ENCODE results near the gene PDS5A. TPM values are rescaled to one million over a fixed set of nuclear protein-coding genes. Genes with fewer than 3 reads are reported as not detected.
"Not testable (repeated sequence)": the region's sequence is repeated elsewhere in the genome, so short reads cannot be mapped to it uniquely, and the experiment has no call there.

PDS5A gene
- total RNA-seq, 1 donor from 2014 or later: 52.9 TPM

GRCh38 chr4:39922399-39922798, 55.3 kb downstream of the PDS5A start:
- H3K4me1 ChIP-seq: peaks cover 0 to 8% of the 10 kb centered on the region in 2 donors
- no peaks in the 10 kb centered on the region for H3K27me3 ChIP-seq
- no peaks in the 10 kb centered on the region for H3K9me3 ChIP-seq
- H3K36me3 ChIP-seq: peaks cover 14 to 20% of the 10 kb centered on the region in 2 donors
- TF ChIP-seq CTCF (IDR thresholded peaks at IDR 0.05): no peak
- H3K4me3 ChIP-seq: no peak overlapping the region
- no peak for DNase-seq (ENCODE audit: low spot score in 2 of 2)
- intact Hi-C loops (cut with DNase I): no loop called here
- H3K27ac ChIP-seq: no peak overlapping the region

DNA sequence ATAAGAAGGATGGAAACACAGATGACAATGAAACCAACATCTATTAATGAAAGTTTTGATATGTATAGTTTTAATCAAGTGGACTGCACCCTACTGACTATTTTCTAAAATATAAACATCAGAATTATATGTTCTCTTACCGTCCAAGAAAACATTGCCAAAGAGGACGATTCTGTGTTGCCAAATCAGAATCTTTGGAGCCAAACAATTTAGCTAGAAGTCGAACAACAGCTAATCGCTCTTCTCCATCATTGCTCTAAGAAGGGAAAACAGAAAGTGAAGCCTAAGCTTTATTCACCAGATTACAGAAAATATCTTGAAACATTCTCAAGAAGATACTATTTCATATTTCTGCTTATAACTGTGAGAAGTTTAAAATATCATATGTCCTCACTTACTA, 64.2 kb downstream of the PDS5A start:
- no peaks in the 10 kb centered on the region for H3K4me1 ChIP-seq
- no peaks in the 10 kb centered on the region for H3K9me3 ChIP-seq
- H3K4me3 ChIP-seq: no peak overlapping the region
- DNase-seq (ENCODE audit: low spot score in 2 of 2): no peak
- TF ChIP-seq CTCF (IDR thresholded peaks at IDR 0.05): no peak
- H3K27me3 ChIP-seq: no peaks in the 10 kb centered on the region
- intact Hi-C loops (cut with DNase I): no loop called here
- H3K36me3 ChIP-seq: peaks cover 30 to 41% of the 10 kb centered on the region in 2 donors
- H3K27ac ChIP-seq: no peak overlapping the region

DNA sequence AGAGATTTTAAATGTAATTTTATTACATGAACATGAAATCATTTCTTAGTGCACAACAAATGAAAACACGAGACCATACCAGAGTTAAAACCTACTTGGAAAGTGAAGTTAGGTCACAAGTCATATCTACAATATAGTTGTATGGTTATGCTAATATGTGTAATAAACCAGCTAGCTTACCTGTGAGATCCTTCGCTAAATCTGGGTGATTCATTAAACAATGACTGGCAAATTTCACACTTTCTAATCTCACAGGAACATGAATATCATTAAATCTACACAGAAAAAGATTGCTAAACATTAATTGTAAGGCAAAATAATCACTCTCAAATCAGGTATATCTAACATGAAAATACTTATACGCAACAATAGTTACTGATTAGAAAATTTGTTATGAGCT, 67.6 kb downstream of the PDS5A start:
- no peak for DNase-seq (ENCODE audit: low spot score in 2 of 2)
- Histone ChIP-seq H3K9me3 (no peaks in the 10 kb centered on the region), H3K27ac (no peak overlapping the region), H3K27me3 (no peaks in the 10 kb centered on the region), H3K36me3 (peaks cover 14 to 29% of the 10 kb centered on the region in 2 donors), H3K4me3 (no peak overlapping the region), H3K4me1 (no peaks in the 10 kb centered on the region)
- intact Hi-C loops (cut with DNase I): no loop called here
- no peak for TF ChIP-seq CTCF (IDR thresholded peaks at IDR 0.05)

DNA sequence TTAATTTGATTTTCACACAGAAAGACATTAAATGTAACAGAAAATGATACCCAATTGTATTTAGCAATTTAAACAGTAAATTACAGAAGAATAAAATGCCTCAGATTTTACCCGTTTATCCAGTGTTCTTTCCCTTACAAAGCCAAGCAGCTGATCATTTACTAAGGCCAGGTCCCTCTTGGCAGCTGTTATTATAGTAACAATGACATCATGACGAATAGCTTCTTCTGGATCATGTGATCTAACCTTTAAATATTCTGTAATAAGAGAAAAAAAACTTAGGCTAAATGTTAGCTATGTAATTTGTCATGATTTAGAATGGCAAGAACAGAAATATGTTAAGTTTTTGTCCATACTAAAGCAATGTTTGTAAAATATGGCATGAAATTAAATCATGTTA, 69.4 kb downstream of the PDS5A start:
- H3K27ac ChIP-seq: no peak overlapping the region
- intact Hi-C loops (cut with DNase I): no loop called here
- no peak for DNase-seq (ENCODE audit: low spot score in 2 of 2)
- TF ChIP-seq CTCF (IDR thresholded peaks at IDR 0.05): no peak
- H3K4me3 ChIP-seq: no peak overlapping the region
- H3K36me3 ChIP-seq: peaks cover 14 to 33% of the 10 kb centered on the region in 2 donors
- H3K4me1 ChIP-seq: no peaks in the 10 kb centered on the region
- H3K9me3 ChIP-seq: no peaks in the 10 kb centered on the region
- H3K27me3 ChIP-seq: no peaks in the 10 kb centered on the region

GRCh38 chr4:39905656-39906055, 72.1 kb downstream of the PDS5A start:
- intact Hi-C loops (cut with DNase I): no loop called here
- peaks cover 9 to 34% of the 10 kb centered on the region in 2 donors for H3K36me3 ChIP-seq

GRCh38 chr4:39905019-39905418, 72.7 kb downstream of the PDS5A start:
- H3K27me3 ChIP-seq; DNase-seq (ENCODE audit: low spot score in 2 of 2); H3K4me3 ChIP-seq; H3K9me3 ChIP-seq; intact Hi-C loops (cut with DNase I); H3K4me1 ChIP-seq; H3K27ac ChIP-seq: not testable (repeated sequence)
- peaks cover 8 to 38% of the 10 kb centered on the region in 2 donors for H3K36me3 ChIP-seq

More at GRCh38 chr4:39905656-39906055, 72.1 kb downstream of the PDS5A start:
- H3K4me3 ChIP-seq: no peak overlapping the region
- no peak for DNase-seq (ENCODE audit: low spot score in 2 of 2)
- H3K9me3 ChIP-seq: no peaks in the 10 kb centered on the region
- H3K27me3 ChIP-seq: no peaks in the 10 kb centered on the region
- H3K4me1 ChIP-seq: no peaks in the 10 kb centered on the region
- no peak for TF ChIP-seq CTCF (IDR thresholded peaks at IDR 0.05)
- H3K27ac ChIP-seq: no peak overlapping the region
